ENCODE results near the gene COPB1. TPM values are rescaled to one million over a fixed set of nuclear protein-coding genes. Genes with fewer than 3 reads are reported as not detected.

The COPB1 gene
- total and polyA plus RNA-seq, 9 of the 15 experiments (the other 6 are each of a cell fraction or from before 2014, with no cell fraction given) = 64.7 to 188 (median 91.6) TPM

DNA sequence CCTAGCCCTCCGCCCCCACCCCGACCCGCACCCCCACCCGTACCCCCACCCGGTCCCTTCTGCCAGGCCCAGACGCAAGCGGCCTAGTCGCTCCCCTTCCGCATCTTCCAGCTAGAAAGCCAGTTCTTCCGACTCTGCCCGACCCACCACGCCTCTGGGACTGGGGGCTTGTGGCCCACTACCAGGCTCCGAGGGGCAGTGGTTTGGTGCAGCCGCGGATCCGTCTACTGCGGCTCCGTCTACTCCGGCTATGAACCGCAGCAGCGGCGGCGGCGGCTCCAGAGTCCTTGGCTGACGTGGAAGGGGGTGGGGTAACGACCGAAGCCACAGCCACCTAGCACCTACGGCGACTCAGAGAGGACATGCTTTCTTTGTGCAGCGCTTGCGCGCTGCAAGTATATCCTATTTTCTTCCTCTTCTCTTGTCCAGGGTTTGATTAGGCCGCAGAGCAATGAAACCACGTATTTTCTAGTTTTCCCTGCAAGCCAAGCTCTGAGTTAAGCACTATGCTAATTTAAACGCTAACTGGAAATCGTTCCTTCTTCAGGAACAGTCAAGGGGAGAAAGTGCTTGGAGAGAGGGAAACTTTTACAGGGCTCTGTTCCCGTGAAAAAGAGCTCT is at the start of gene COPB1 (continued):
- TF ChIP-seq, protein P1, sequence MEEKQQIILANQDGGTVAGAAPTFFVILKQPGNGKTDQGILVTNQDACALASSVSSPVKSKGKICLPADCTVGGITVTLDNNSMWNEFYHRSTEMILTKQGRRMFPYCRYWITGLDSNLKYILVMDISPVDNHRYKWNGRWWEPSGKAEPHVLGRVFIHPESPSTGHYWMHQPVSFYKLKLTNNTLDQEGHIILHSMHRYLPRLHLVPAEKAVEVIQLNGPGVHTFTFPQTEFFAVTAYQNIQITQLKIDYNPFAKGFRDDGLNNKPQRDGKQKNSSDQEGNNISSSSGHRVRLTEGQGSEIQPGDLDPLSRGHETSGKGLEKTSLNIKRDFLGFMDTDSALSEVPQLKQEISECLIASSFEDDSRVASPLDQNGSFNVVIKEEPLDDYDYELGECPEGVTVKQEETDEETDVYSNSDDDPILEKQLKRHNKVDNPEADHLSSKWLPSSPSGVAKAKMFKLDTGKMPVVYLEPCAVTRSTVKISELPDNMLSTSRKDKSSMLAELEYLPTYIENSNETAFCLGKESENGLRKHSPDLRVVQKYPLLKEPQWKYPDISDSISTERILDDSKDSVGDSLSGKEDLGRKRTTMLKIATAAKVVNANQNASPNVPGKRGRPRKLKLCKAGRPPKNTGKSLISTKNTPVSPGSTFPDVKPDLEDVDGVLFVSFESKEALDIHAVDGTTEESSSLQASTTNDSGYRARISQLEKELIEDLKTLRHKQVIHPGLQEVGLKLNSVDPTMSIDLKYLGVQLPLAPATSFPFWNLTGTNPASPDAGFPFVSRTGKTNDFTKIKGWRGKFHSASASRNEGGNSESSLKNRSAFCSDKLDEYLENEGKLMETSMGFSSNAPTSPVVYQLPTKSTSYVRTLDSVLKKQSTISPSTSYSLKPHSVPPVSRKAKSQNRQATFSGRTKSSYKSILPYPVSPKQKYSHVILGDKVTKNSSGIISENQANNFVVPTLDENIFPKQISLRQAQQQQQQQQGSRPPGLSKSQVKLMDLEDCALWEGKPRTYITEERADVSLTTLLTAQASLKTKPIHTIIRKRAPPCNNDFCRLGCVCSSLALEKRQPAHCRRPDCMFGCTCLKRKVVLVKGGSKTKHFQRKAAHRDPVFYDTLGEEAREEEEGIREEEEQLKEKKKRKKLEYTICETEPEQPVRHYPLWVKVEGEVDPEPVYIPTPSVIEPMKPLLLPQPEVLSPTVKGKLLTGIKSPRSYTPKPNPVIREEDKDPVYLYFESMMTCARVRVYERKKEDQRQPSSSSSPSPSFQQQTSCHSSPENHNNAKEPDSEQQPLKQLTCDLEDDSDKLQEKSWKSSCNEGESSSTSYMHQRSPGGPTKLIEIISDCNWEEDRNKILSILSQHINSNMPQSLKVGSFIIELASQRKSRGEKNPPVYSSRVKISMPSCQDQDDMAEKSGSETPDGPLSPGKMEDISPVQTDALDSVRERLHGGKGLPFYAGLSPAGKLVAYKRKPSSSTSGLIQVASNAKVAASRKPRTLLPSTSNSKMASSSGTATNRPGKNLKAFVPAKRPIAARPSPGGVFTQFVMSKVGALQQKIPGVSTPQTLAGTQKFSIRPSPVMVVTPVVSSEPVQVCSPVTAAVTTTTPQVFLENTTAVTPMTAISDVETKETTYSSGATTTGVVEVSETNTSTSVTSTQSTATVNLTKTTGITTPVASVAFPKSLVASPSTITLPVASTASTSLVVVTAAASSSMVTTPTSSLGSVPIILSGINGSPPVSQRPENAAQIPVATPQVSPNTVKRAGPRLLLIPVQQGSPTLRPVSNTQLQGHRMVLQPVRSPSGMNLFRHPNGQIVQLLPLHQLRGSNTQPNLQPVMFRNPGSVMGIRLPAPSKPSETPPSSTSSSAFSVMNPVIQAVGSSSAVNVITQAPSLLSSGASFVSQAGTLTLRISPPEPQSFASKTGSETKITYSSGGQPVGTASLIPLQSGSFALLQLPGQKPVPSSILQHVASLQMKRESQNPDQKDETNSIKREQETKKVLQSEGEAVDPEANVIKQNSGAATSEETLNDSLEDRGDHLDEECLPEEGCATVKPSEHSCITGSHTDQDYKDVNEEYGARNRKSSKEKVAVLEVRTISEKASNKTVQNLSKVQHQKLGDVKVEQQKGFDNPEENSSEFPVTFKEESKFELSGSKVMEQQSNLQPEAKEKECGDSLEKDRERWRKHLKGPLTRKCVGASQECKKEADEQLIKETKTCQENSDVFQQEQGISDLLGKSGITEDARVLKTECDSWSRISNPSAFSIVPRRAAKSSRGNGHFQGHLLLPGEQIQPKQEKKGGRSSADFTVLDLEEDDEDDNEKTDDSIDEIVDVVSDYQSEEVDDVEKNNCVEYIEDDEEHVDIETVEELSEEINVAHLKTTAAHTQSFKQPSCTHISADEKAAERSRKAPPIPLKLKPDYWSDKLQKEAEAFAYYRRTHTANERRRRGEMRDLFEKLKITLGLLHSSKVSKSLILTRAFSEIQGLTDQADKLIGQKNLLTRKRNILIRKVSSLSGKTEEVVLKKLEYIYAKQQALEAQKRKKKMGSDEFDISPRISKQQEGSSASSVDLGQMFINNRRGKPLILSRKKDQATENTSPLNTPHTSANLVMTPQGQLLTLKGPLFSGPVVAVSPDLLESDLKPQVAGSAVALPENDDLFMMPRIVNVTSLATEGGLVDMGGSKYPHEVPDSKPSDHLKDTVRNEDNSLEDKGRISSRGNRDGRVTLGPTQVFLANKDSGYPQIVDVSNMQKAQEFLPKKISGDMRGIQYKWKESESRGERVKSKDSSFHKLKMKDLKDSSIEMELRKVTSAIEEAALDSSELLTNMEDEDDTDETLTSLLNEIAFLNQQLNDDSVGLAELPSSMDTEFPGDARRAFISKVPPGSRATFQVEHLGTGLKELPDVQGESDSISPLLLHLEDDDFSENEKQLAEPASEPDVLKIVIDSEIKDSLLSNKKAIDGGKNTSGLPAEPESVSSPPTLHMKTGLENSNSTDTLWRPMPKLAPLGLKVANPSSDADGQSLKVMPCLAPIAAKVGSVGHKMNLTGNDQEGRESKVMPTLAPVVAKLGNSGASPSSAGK (IDR thresholded peaks at IDR 0.05) = no peak
- TF ChIP-seq CCNT2 (IDR thresholded peaks at IDR 0.05; ENCODE audit: borderline replicate concordance, extremely low read depth, insufficient read length, low read depth, low read length) = peak; percentile 46
- no peak for TF ChIP-seq NFRKB (IDR thresholded peaks at IDR 0.05; ENCODE audit: low read depth)
- no peak for TF ChIP-seq TRIM24 (IDR thresholded peaks at IDR 0.05)
- no peak for TF ChIP-seq JUNB (CRISPR knock-in tag; conservative IDR thresholded peaks at IDR 0.05)
- no peak for TF ChIP-seq DMBX1 (CRISPR knock-in tag; IDR thresholded peaks at IDR 0.05; ENCODE audit: borderline replicate concordance)
- TF ChIP-seq ZNF77 (CRISPR knock-in tag; IDR thresholded peaks at IDR 0.05) = no peak
- TF ChIP-seq, protein P2, sequence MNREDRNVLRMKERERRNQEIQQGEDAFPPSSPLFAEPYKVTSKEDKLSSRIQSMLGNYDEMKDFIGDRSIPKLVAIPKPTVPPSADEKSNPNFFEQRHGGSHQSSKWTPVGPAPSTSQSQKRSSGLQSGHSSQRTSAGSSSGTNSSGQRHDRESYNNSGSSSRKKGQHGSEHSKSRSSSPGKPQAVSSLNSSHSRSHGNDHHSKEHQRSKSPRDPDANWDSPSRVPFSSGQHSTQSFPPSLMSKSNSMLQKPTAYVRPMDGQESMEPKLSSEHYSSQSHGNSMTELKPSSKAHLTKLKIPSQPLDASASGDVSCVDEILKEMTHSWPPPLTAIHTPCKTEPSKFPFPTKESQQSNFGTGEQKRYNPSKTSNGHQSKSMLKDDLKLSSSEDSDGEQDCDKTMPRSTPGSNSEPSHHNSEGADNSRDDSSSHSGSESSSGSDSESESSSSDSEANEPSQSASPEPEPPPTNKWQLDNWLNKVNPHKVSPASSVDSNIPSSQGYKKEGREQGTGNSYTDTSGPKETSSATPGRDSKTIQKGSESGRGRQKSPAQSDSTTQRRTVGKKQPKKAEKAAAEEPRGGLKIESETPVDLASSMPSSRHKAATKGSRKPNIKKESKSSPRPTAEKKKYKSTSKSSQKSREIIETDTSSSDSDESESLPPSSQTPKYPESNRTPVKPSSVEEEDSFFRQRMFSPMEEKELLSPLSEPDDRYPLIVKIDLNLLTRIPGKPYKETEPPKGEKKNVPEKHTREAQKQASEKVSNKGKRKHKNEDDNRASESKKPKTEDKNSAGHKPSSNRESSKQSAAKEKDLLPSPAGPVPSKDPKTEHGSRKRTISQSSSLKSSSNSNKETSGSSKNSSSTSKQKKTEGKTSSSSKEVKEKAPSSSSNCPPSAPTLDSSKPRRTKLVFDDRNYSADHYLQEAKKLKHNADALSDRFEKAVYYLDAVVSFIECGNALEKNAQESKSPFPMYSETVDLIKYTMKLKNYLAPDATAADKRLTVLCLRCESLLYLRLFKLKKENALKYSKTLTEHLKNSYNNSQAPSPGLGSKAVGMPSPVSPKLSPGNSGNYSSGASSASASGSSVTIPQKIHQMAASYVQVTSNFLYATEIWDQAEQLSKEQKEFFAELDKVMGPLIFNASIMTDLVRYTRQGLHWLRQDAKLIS (CRISPR knock-in tag; IDR thresholded peaks at IDR 0.05) = peak; percentile 56; the same call in 1 of the 2 replicates
- TF ChIP-seq, protein P3, sequence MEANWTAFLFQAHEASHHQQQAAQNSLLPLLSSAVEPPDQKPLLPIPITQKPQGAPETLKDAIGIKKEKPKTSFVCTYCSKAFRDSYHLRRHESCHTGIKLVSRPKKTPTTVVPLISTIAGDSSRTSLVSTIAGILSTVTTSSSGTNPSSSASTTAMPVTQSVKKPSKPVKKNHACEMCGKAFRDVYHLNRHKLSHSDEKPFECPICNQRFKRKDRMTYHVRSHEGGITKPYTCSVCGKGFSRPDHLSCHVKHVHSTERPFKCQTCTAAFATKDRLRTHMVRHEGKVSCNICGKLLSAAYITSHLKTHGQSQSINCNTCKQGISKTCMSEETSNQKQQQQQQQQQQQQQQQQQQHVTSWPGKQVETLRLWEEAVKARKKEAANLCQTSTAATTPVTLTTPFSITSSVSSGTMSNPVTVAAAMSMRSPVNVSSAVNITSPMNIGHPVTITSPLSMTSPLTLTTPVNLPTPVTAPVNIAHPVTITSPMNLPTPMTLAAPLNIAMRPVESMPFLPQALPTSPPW (CRISPR knock-in tag; IDR thresholded peaks at IDR 0.05) = peak; percentile 74
- no peak for TF ChIP-seq RBM39 (optimal IDR thresholded peaks at IDR 0.05; ENCODE audit: low read depth, low read length)
- no peak for TF ChIP-seq ZNF311 (CRISPR knock-in tag; IDR thresholded peaks at IDR 0.05)

Data from K562 (cell line).